HEK293 (cell line): Measurements from ENCODE around the gene CPLX3.

Experiments used
- CTCF ChIA-PET: fragments of 350-600 bp; formaldehyde crosslinking; extraction: SDS; loops from one replicate; lab custom pipeline; 2021; ENCODE audit warnings: antibody characterized with exemption; lab: Yijun Ruan, JAX
- POLR2A ChIA-PET: fragments of 300-600 bp; formaldehyde crosslinking; extraction: SDS; loops from one replicate; lab custom pipeline; 2020; ENCODE audit warnings: antibody characterized with exemption, inconsistent platforms; lab: Yijun Ruan, JAX
- H3K27ac ChIP-seq: fragments of 200-500 bp; sonication (Bioruptor generic); 2 replicates; pipeline ENCODE4 v1.5.1; 2014; ENCODE audit warnings: low read depth, low read length, control low read depth, inconsistent platforms; ENCODE audit errors: extremely low read depth
- H3K36me3 ChIP-seq, 2 experiments: fragments of 200-500 bp in 1 of 2; sonication (Bioruptor generic) in 1 of 2; 1 replicate in 1 of 2; 2 replicates in 1 of 2; pipeline ENCODE4 v1.5.1; 2014 to 2017; ENCODE audit warnings: inconsistent platforms in 2 of 2, low read length in 2 of 2; ENCODE audit not compliant: control insufficient read depth in 2 of 2, insufficient read depth in 1 of 2
- H3K4me1 ChIP-seq: fragments of 200-500 bp; sonication (Bioruptor generic); 2 replicates; pipeline ENCODE4 v1.5.1; 2014; ENCODE audit warnings: mild to moderate bottlenecking, low read length, inconsistent platforms; ENCODE audit not compliant: control insufficient read depth, insufficient read depth
- H3K4me3 ChIP-seq: 2 replicates; pipeline ENCODE4 v1.5.1; 2011; ENCODE audit warnings: low read depth, mild to moderate bottlenecking, control low read depth, low read length, moderate library complexity
- H3K9me3 ChIP-seq: fragments of 200-500 bp; sonication (Bioruptor generic); 2 replicates; pipeline ENCODE4 v1.5.1; 2014; ENCODE audit warnings: low read depth, low read length, inconsistent platforms; ENCODE audit not compliant: control insufficient read depth, insufficient read depth
- BCL11B ChIP-seq: fragments of 450-650 bp; formaldehyde crosslinking; IDR thresholded peaks from 2 replicates; pipeline ENCODE4 v1.5.1; 2016; ENCODE audit warnings: low read depth, missing biosample characterization, missing genetic modification characterization
- EGR2 ChIP-seq: fragments of 450-650 bp; formaldehyde crosslinking; IDR thresholded peaks from 2 replicates; pipeline ENCODE4 v1.5.1; 2016; ENCODE audit warnings: low read depth, missing biosample characterization, missing genetic modification characterization
- HOXA7 ChIP-seq: sonication (generic); formaldehyde crosslinking; IDR thresholded peaks from 2 replicates; pipeline ENCODE4 v1.8.1; 2022; ENCODE audit warnings: missing genetic modification reagents, borderline replicate concordance
- MYNN ChIP-seq: fragments of 450-650 bp; formaldehyde crosslinking; IDR thresholded peaks from 2 replicates; pipeline ENCODE4 v1.5.1; 2016; ENCODE audit warnings: missing biosample characterization, missing genetic modification characterization, borderline replicate concordance
- PRDM2 ChIP-seq: fragments of 450-650 bp; formaldehyde crosslinking; IDR thresholded peaks from 2 replicates; pipeline ENCODE4 v1.5.1; 2016; ENCODE audit warnings: missing biosample characterization, missing genetic modification characterization, borderline replicate concordance
- ZFHX2 ChIP-seq: fragments of 450-650 bp; formaldehyde crosslinking; conservative IDR thresholded peaks from 2 replicates; pipeline ENCODE4 v1.5.1; 2016; ENCODE audit warnings: missing biosample characterization, missing genetic modification characterization
- ZFP41 ChIP-seq: fragments of 450-650 bp; formaldehyde crosslinking; IDR thresholded peaks from 2 replicates; pipeline ENCODE4 v1.5.1; 2016; ENCODE audit warnings: missing biosample characterization, missing genetic modification characterization, borderline replicate concordance
- ZNF10 ChIP-seq: fragments of 450-650 bp; formaldehyde crosslinking; IDR thresholded peaks from 2 replicates; pipeline ENCODE4 v1.5.1; 2017; ENCODE audit warnings: missing biosample characterization, missing genetic modification characterization
- ZNF132 ChIP-seq: fragments of 450-650 bp; formaldehyde crosslinking; IDR thresholded peaks from 2 replicates; pipeline ENCODE4 v1.5.1; 2017; ENCODE audit warnings: missing biosample characterization, missing genetic modification characterization, borderline replicate concordance
- ZNF184 ChIP-seq: fragments of 450-650 bp; IDR thresholded peaks from 2 replicates; pipeline ENCODE4 v1.5.1; 2018; ENCODE audit warnings: missing biosample characterization, mild to moderate bottlenecking, missing genetic modification characterization
- ZNF341 ChIP-seq: fragments of 450-650 bp; formaldehyde crosslinking; IDR thresholded peaks from 2 replicates; pipeline ENCODE4; 2016; ENCODE audit warnings: low read depth, missing biosample characterization, missing genetic modification characterization
- ZNF449 ChIP-seq: fragments of 450-650 bp; formaldehyde crosslinking; IDR thresholded peaks from 2 replicates; pipeline ENCODE4 v1.5.1; 2017; ENCODE audit warnings: missing biosample characterization, mild to moderate bottlenecking, missing genetic modification characterization, moderate library complexity
- ZNF624 ChIP-seq: fragments of 450-650 bp; formaldehyde crosslinking; IDR thresholded peaks from 2 replicates; pipeline ENCODE4 v1.5.1; 2017; ENCODE audit warnings: missing biosample characterization, missing genetic modification characterization
- ZNF654 ChIP-seq: fragments of 450-650 bp; formaldehyde crosslinking; IDR thresholded peaks from 2 replicates; pipeline ENCODE4 v1.5.1; 2016; ENCODE audit warnings: low read depth, missing biosample characterization, missing genetic modification characterization
- ZNF707 ChIP-seq: fragments of 450-650 bp; formaldehyde crosslinking; IDR thresholded peaks from 2 replicates; pipeline ENCODE4 v1.5.1; 2016; ENCODE audit warnings: missing biosample characterization, missing genetic modification characterization
- ZNF76 ChIP-seq: fragments of 450-650 bp; formaldehyde crosslinking; IDR thresholded peaks from 2 replicates; pipeline ENCODE4; 2016; ENCODE audit warnings: low read depth, missing biosample characterization, missing genetic modification characterization, borderline replicate concordance
- ZNF843 ChIP-seq: fragments of 450-650 bp; formaldehyde crosslinking; IDR thresholded peaks from 2 replicates; pipeline ENCODE4 v1.5.1; 2016; ENCODE audit warnings: missing biosample characterization, missing genetic modification characterization
- ZXDB ChIP-seq: fragments of 450-650 bp; formaldehyde crosslinking; IDR thresholded peaks from 2 replicates; pipeline ENCODE4 v1.5.1; 2016; ENCODE audit warnings: missing biosample characterization, missing genetic modification characterization

The CPLX3 gene

GRCh38 chr15:74833376-74834107 lies 7.1 kb downstream of the CPLX3 start:
- CTCF ChIA-PET, result interaction anchor here (0.6 to 8.3 kb wide), 7 partner anchors 9 to 117 kb away, joined by 3 to 63 read pairs (median 3); partner anchors contain the start of gene LMAN1L
- POLR2A ChIA-PET, result interaction anchor here (1.4 kb wide), 1 partner anchor 62 kb away, joined by 3 read pairs; no protein-coding TSS in a partner anchor
- no peaks in the 10 kb centered on the region for H3K9me3 ChIP-seq
- peaks cover 7 to 24% of the 10 kb centered on the region in 2 experiments; a peak in 2 of 3 replicates for H3K36me3 ChIP-seq
- H3K4me3 ChIP-seq, result no peak overlapping the region
- H3K4me1 ChIP-seq, result no peaks in the 10 kb centered on the region
- no peak for TF ChIP-seq MYNN (tag by site-specific recombination)
- TF ChIP-seq ZNF449 (tag by site-specific recombination), result no peak
- peak; percentile 52 for TF ChIP-seq EGR2 (tag by site-specific recombination)
- no peak for TF ChIP-seq ZXDB (tag by site-specific recombination)
- no peak for TF ChIP-seq ZNF184
- no peak for TF ChIP-seq ZNF843 (tag by site-specific recombination)
- TF ChIP-seq ZNF76, result no peak
- no peak for TF ChIP-seq ZNF654 (tag by site-specific recombination)
- TF ChIP-seq ZNF341 (tag by site-specific recombination), result peak; percentile 87
- no peak for TF ChIP-seq ZFP41 (tag by site-specific recombination)
- TF ChIP-seq ZFHX2, result peak; percentile 60
- TF ChIP-seq ZNF10 (tag by site-specific recombination), result no peak
- TF ChIP-seq PRDM2 (tag by site-specific recombination), result no peak
- TF ChIP-seq ZNF624 (tag by site-specific recombination), result no peak
- TF ChIP-seq HOXA7 (CRISPR knock-in tag), result no peak
- no peak for TF ChIP-seq ZNF132 (tag by site-specific recombination)
- TF ChIP-seq BCL11B (tag by site-specific recombination), result no peak
- TF ChIP-seq ZNF707, result no peak
- no peak overlapping the region for H3K27ac ChIP-seq
